Sciatic nerve (tissue), 2 donors: ENCODE measurements around the gene TSPYL4. TPM values are rescaled to one million over a fixed set of nuclear protein-coding genes. Genes with fewer than 3 reads are reported as not detected.
"Not testable (repeated sequence)": the region's sequence is repeated elsewhere in the genome, so short reads cannot be mapped to it uniquely, and the experiment has no call there.

Experiments used
- ATAC-seq: fragments of 200-7000 bp; cut with Tn5 transposase; one replicate; pipeline ENCODE4 v1.9.1; 2020; ENCODE audit warnings: mild to moderate bottlenecking, moderate library complexity
- DNase-seq: peaks from one replicate; pipeline ENCODE4 v3.0.0-alpha.2; 2020; ENCODE audit warnings: low spot score
- intact Hi-C: fragments of 100-400 bp; cut with DNase I; formaldehyde crosslinking; loops from one replicate; pipeline ENCODE4 v1.14.2; 2022
- total RNA-seq: library from RNA; stranded (reverse); fragmentation: NEBNext Ultra II Directional; extraction: Animal tissue kit (Norgen Biotek cat#: 25700); gene quantifications from one replicate; pipeline ENCODE4 v1.2.1, GENCODE V29; 2021
- donor health status: DM: no; HTN: no; CAD: no.
- donor health status: DM: no; HTN: no; CAD: no.

Gene TSPYL4
- 26.5 TPM for total RNA-seq

DNA sequence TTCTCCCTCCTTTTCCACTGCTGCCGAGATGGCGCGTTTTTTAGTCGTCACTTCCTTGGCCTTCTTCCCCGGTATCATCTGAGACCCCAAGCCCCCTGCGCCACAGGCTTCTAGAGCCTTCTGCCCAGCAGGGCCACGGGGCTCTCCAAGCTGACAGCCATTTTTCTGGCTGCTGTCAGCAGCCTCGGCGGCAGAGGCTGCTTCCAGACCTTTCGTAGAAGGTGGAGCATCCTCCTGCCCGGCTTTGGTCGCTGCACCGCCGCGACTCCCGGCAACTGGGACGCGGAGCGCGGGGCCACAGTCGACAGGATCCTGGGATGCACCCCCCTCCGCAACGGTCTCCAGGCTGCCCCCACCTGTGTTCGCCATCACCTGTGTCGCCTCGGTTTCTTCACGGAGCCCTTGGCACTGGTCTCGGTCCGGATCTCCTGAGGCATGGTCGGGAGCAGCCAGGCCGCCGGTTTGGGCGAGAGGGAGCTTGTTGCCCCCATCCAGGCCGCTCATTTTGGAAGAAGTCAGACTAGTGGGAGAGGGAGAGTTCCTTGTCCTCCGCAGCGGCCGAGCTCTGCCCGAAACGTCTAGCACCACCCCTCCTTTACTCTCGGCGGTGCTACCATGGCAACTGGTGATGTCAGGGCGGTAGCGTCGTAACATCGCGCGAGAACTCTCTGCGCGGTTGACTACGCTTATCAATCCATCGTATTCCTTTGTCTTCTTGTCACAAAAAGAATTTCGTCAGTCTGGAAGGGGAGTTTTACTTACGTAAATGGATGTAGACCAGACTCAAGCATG is at the start of gene TSPYL4:
TSPYL4 (minus strand) TSS at position 571 of the 792 bp plus-strand sequence; CDS start at position 504, 67 bp downstream.
- intact Hi-C loops: no loop called here
- ATAC-seq (peak; percentile 99), DNase-seq (peak; percentile 97)

DNA sequence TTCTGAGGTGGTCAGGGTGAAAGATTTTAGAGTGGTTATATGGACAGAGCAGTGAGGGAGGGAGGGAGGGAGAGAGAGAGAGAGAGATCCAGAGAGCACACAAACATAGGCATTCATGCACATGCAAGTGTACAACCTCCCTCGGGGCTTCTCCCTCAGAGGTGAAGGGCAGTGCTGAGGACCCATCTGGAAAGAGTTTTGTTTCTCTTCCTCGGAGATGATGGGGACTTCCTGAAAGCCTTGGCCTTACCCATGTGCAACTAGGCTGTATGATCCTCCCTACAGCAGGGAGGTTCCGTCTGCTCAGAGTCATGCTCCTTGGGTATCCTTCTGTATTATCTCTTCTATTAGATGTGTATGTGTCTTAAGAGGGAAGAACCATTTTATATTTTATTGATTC is 47.2 kb upstream of the TSPYL4 start:
- intact Hi-C loops: no loop called here
- ATAC-seq (peak; percentile 57), DNase-seq (no peak)

DNA sequence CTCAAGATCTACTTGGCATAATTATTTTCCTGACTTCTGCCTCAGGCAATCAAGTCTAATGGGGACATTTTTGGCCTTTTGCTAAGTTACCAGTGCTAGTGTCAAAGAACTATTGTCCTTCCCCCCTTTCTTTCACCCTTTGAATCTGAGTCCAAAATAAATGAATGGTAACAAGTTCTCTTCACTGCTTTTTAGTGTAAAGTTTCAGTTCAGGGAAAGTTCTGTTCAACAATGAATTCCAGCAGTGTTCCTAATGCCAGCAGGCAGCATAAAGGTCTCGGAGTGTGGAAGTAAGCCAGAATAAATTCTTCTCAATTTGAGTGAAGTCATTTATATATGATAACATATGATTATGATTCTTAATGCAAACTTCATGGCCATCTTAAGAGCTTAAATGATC is 46.7 kb upstream of the TSPYL4 start:
- intact Hi-C loops: no loop called here
- DNase-seq (no peak), ATAC-seq (no peak)

DNA sequence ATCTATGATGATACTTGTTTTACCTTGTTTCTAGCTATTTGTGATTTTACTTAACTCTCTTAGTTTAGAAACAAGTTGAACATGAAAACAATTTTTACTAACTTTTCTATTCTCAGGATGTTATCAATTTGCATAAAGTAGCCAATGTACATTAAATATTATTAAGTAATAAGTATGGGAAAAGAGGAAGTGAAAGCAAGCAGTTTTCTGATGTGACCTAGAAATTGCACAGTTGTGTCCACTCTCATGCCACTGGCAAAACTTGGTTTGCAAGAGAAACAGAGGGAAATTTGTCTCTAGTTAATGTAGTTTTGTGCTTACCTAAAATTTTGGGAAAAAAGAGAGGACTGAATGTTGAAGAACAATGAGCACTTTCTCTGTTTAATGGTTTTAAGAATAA is 45.1 kb upstream of the TSPYL4 start:
- ATAC-seq: no peak
- intact Hi-C loops: no loop called here

DNA sequence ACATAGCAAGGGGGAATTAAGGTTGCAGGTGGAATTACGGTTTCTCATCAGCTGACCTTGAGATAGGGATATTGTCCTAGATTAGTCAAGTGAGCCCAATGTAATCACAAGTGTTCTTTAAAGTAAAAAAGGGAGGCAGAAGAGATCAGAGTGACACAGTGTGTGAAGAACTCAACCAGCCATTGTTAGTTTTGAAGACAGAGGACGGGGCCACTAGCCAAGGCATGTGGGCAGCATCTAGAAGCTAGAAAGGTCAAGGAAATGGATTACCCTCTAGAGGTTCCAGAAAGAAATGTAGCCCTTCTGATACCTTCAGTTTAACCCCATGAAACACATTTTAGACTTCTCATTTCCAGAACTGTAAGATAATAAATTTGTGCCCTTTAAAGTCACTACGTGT is 44.4 kb upstream of the TSPYL4 start:
- DNase-seq (no peak), ATAC-seq (no peak)
- intact Hi-C loops: no loop called here

More for the DNA sequence above, 45.1 kb upstream of the TSPYL4 start:
- DNase-seq: no peak

DNA sequence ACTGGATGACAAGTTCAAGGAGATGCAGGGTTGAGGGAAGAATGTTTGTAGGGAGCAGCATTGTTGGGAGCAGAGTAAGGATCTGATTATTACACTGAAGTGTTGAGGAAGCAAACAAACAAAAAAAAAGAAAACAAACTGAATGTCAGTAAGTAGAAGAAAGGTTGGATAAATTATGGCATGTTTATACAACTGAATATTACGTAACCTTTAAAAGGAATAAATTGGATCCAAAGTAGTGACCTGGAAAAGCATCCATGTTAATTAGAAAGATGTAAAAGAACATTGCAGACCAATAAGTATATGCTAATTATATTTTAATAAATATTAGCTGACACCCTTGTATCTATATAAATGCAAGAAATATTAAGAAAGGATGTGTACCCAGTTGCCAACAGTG is 38.7 kb upstream of the TSPYL4 start:
- DNase-seq (no peak), ATAC-seq (no peak)
- intact Hi-C loops: no loop called here

DNA sequence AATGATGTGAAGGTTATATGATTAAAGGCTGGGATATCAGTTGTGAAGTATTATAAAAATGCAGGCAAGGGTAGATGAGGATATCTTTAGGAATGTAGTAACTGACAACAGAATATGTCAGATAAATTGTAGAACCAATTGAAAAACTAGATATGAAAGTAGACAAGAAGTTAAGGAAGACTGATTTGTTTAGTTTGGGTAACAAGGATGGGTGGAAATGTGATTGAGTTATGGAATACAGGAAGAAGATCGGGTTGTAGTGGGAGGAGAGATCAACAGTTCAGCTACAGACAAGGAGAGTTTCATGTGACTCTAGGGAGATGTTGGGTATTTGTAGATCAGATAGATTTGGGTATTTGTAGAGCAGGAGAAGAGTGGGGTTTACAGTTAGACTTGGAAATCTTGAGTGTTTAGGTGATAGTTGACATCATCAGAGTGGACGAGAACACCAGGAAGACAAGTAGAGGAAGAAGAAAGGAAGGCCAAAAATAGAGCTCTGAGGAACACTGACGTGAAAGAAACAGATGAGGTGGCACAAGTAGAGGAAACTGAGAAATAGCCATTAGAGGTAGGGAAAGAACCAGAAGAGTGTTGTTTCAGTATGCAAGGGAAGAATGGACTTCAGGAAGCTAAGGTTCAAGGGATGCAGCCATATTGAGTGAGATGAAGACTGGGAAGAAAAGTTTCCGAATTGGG is 38.0 kb upstream of the TSPYL4 start:
- DNase-seq: no peak
- intact Hi-C loops: no loop called here
- ATAC-seq: no peak

DNA sequence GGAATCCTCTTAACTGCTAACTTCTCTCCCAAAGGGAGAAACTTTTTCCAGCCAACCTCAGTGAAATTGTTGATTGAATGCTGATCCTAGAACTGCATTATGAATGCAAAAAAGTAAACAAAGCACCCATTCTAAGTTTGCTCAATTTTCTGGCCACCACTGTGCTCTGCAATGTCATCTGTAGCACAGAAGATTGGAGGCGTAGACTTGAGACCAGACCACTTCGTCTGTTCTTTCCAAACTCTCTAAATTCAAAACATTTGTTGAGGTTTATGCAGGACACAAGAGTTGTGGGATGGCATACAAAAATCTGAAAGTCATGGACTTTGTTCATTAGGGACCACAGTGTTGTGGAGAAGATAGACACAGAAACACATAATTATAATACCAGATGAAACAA is 36.9 kb upstream of the TSPYL4 start:
- ATAC-seq (no peak), DNase-seq (no peak)
- intact Hi-C loops: no loop called here

DNA sequence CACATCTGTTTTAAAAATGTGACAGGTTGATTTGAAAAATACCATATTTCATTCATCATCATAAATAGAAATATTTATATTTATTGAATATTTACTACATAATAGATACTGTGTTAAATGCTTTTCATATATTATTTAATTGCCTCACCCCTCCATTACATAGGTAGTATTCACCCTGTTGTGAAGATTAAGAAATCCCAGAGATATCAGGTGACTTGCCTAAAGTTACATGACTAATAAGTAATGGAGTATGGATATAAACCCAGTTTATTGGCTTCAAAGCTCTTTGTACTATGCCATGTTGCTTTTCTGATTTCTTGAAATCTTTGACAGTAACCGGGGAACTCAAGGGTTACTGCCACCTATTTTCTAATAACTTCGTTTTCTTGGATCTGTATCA is 36.0 kb upstream of the TSPYL4 start:
- intact Hi-C loops: no loop called here
- DNase-seq: no peak

DNA sequence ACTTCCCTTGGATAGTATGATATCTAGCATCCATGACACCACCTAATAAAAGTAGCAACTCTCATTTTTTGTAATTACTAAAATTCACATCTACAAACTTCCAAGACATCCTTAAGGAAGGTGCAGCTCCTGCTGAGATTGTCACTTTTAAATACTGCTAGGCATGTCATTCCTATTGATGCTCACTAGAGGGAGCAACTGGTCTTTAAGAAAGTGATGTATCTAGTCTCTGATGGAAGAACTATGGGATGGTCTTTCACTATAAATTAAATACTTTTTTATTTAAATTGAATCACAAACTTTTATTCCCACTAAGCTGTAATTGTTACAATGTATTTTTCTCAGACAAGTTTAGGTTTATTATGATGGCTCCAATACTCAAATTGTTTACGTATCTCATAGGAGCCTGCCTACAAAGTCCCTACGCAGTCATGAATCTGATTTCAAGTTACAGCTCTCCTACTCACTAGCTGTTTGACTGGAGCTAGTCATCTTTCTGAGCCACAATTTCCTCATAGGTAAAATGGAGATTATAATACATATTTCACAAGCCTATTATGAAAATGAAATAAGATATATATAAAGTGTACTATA is 33.9 kb upstream of the TSPYL4 start:
- DNase-seq: no peak
- peak; percentile 79 for ATAC-seq
- intact Hi-C loops: no loop called here

More for the DNA sequence above, 36.0 kb upstream of the TSPYL4 start:
- no peak for ATAC-seq

DNA sequence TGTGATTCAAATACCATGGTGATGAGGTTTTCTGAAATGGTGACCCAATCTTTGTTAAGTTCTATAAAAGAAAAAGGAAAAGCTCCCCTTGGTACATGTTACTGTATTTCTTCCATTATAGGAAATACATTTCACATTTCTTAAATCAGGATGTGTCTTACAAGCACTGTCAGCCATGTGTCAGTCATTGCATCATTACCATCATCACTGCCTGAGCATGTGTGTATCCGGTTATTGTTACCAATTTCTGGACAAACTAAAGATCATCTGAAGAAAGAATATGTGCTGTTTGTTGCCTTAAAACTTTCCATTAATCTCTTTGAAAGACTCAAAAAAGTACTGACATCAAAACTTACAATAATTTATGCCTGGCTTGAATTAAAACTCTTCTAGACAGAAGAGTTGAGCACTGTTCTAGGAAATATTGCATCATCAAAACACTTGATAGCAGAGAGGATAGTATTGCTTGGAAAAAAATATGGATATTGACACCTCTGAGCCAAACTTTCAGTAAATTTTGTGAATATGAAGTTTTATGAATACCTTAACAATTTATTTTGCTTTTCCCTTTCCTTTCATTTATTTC is 33.0 kb upstream of the TSPYL4 start:
- intact Hi-C loops: no loop called here
- DNase-seq (no peak), ATAC-seq (no peak)

DNA sequence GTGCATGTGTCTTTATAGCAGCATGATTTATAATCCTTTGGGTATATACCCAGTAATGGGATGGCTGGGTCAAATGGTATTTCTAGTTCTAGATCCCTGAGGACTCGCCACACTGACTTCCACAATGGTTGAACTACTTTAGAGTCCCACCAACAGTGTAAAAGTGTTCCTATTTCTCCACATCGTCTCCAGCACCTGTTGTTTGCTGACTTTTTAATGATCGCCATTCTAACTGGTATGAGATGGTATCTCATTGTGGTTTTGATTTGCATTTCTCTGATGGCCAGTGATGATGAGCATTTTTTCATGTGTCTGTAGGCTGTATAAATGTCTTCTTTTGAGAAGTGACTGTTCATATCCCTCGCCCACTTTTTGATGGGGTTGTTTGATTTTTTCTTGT is 31.1 kb upstream of the TSPYL4 start:
- intact Hi-C loops, DNase-seq, ATAC-seq: not testable (repeated sequence)

DNA sequence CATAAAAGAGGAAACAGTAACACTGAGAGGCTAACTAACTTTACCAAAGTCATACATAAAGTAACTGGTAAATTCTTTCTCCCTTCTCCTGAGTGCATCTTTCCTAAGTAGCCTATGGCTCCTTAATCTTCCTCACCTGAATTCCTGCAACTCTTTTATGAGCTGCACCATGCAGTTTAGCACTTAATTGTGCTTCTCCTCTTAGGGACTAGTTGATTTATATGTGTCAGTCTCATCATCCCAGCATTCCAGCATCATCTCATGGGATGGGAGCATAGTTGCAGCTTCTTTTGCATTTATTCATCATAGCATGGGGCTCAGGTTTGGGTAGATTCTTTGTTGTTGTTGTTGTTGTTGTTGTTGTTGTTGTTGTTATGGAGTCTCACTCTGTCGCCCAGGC is 29.3 kb upstream of the TSPYL4 start:
- DNase-seq (no peak), ATAC-seq (no peak)
- intact Hi-C loops: no loop called here

DNA sequence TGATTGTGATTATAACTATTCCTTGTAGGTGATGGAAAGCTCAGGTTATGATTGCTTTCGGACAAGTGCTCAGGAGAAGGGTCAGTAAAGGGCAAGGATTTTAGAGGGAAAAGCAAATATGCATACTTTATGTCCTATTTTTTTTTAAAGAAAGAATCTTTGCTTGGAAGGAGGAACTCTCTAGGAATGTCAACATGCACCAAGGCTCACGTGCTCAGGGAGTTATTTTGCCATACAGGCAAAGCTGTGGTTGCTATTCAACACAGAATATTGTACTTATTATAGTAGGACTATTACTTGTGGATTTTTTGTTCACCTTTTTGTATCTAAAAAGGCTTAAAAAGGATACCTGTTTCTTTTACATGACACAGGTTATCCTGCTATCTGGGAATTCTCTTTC is 28.8 kb upstream of the TSPYL4 start:
- DNase-seq (no peak), ATAC-seq (no peak)
- intact Hi-C loops: no loop called here

DNA sequence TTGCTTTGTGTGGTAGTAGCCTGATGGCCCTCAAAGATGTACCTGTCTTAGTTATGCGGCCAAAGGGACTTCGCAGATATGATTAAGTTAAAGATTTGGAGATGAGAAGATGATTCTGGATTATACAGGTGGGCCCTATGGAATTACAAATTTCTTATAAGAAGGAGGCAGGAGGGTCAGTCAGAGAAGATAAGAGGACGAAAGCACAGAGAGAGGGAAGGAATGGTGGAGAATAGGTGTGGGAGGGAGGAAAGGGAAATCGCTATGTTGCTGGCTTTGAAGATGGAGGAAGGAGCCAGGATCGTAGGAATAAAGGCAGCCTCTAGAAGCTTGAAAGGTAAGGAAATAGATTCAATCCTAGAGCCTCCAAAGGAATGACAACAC is 27.1 kb upstream of the TSPYL4 start:
- ATAC-seq (no peak), DNase-seq (no peak)
- intact Hi-C loops: no loop called here

DNA sequence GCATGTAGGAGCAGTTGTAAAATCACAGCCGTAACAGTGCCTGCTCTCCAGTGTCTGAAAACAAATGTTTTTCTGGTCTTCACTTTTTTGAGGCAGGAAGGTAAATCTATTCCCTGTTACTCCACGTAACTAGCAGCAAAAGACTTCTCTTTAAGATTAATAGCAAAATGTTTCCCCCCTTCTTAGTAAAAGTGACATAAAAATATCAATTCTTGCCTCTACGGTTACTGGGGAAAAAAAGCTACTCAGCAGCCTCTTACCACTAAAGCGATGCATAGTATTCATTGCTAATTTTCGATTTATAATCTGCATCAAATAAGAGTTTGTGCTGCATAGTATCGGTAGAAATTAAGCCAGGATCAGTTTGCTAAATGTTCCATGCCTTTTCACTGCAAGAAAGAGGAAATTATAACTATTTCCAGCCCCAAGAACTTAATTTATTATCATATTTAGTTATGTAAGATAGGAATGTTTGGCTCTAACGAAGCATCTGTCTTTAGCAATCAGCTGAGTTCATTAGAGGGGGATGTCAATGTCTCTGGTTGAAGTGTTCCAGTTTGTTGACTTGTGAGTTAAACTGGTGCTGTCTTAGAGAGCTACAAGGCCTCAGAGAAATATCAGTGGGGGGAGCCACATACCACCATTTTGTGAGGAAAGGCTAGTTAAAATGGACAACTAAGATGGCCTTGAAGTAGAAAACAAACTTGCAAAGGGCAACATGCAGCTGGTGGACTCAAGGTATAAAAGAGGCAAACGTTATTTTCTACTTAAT is 26.5 kb upstream of the TSPYL4 start:
- intact Hi-C loops: no loop called here
- DNase-seq (no peak), ATAC-seq (no peak)

DNA sequence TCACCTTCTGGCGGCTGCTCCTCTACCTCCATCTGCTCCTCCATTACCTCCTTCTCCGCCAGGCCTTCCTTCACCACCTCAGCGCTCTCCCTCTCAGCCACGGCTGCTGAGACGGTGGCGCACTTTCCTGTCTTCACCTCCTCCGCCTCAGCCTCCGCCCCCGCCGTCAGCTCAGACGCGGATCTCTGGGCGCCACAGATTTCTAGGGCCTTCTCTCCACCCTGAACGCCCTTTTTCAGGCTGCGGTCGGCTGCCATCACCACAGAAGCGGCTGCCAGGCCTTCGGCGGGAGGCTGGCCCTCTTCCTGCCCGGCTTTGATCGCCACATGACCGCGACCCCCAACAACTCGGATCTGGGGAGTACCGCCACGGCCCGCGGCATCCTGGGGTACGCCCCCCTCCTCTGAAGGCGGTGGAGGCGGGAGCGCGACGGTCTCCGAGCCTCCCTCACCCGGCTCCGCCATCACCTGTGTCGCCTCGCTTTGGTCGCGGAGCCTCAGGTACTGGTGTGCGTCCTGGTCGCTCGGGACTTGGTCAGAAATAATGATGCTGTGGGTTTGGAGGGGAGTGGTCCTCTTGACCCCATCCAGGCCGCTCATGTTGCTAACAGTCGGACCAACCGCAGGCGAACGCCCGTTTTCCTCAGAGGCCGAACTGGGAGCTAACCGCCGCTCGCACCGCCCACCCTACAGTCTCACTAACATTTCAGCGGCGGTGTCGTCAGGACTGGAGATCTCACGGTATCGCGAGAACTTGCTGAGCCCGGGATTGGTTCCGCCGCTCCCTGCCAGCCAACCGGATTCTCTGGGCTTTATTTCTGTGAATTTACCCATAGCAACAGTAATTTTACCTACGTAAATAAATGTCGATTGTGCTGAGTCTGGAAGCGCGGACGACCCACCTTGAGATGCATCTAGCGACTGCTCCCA is 25.6 kb upstream of the TSPYL4 start, which contains the start of gene TSPYL1:
TSPYL1 (minus strand) TSS at position 699 of the 929 bp plus-strand sequence; CDS start at position 599, 100 bp downstream.
- intact Hi-C loops: loop anchor here (5.0 kb wide), 1 partner anchor 293 kb away; the partner anchor contains the start of gene RWDD1
- peak; percentile 99 for ATAC-seq
- DNase-seq: peak; percentile 98

DNA sequence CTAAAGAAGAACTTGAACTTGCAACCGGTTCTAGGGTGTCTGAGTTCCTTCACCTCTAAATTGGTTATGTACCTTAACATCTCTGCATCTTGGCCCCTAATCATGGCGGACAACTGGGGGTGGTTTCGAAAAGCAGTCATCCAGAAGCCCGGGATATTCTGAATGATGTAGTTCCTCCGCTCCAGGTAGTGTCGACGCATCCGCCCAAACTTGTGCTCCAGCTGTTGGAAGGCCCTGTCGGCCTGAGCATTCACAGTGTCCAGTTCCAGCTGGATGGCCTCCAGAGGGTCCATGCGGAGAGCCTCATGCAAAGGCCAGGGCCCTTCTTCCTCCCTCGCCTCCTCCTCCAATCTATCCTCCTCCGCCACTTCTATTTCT is 25.0 kb upstream of the TSPYL4 start:
- peak; percentile 72 for DNase-seq
- ATAC-seq: peak; percentile 62
- intact Hi-C loops: loop anchor here (5.0 kb wide), 1 partner anchor 293 kb away; the partner anchor contains the start of gene RWDD1
